Measurements from ENCODE around the gene CLMP.
A peak's percentile ranks its signal among the peaks of the same experiment; 100 is the strongest.

The CLMP gene

GRCh38 chr11:123163621-123164020 lies 31.4 kb downstream of the CLMP start:
- Histone ChIP-seq H3K23ac (ENCODE audit: low read length) (no peak overlapping the region), H3K36me3 (ENCODE audit: control insufficient read depth in 1 of 2, insufficient read depth in 2 of 2, low read length in 2 of 2) (peaks cover 0 to 1% of the 10 kb centered on the region in 2 experiments), H3K79me2 (ENCODE audit: control insufficient read depth, insufficient read depth, low read length, poor library complexity) (peaks cover 2% of the 10 kb centered on the region), H4K8ac (ENCODE audit: low read depth, low read length) (no peak overlapping the region), H2AFZ (ENCODE audit: insufficient read depth, low read length, poor library complexity) (no peak overlapping the region), H3K4ac (ENCODE audit: low read depth, low read length) (peak overlapping the region; percentile 52), H4K91ac (ENCODE audit: low read depth, low read length) (no peak overlapping the region), H3K9me3 (ENCODE audit: insufficient read depth, low read depth, low read length) (no peaks in the 10 kb centered on the region), H3K14ac (ENCODE audit: low read length) (no peak overlapping the region), H3K4me3 (ENCODE audit: low read depth, low read length) (no peak overlapping the region), H4K12ac (ENCODE audit: low read depth, low read length) (no peak overlapping the region), H3K27ac (ENCODE audit: low read depth, low read length) (no peak overlapping the region), H3K27me3 (ENCODE audit: insufficient read depth, low read length) (no peaks in the 10 kb centered on the region), H2BK12ac (ENCODE audit: low read length) (no peak overlapping the region), H3K4me1 (ENCODE audit: control insufficient read depth in 1 of 2, insufficient read depth in 2 of 2, low read length in 2 of 2) (peaks cover 9% of the 10 kb centered on the region in 2 experiments), H3K18ac (ENCODE audit: low read length) (no peak overlapping the region), H3K79me1 (ENCODE audit: low read length) (peaks cover 2% of the 10 kb centered on the region), H3K9ac (ENCODE audit: low read length) (no peak overlapping the region), H2BK120ac (ENCODE audit: insufficient read depth, low read length, poor library complexity) (no peak overlapping the region), H2AK5ac (ENCODE audit: low read length) (no peak overlapping the region), H3K4me2 (ENCODE audit: low read length) (no peak overlapping the region), H2BK5ac (ENCODE audit: low read depth, low read length, poor library complexity) (no peak overlapping the region)
- no peak for DNase-seq
- WGBS (ENCODE audit: extremely low coverage, insufficient coverage, insufficient read length), result no CpG with 5 or more reads among the region's 4 CpGs

GRCh38 chr11:123161376-123162030 lies 33.5 kb downstream of the CLMP start:
- Histone ChIP-seq H2AFZ (ENCODE audit: insufficient read depth, low read length, poor library complexity) (peak overlapping the region; percentile 8), H4K12ac (ENCODE audit: low read depth, low read length) (no peak overlapping the region), H3K9ac (ENCODE audit: low read length) (no peak overlapping the region), H3K79me2 (ENCODE audit: control insufficient read depth, insufficient read depth, low read length, poor library complexity) (peaks cover 2% of the 10 kb centered on the region), H3K9me3 (ENCODE audit: insufficient read depth, low read depth, low read length) (no peaks in the 10 kb centered on the region), H3K23ac (ENCODE audit: low read length) (no peak overlapping the region), H3K27me3 (ENCODE audit: insufficient read depth, low read length) (no peaks in the 10 kb centered on the region), H3K4me1 (ENCODE audit: control insufficient read depth in 1 of 2, insufficient read depth in 2 of 2, low read length in 2 of 2) (peaks cover 6 to 9% of the 10 kb centered on the region in 2 experiments), H2BK120ac (ENCODE audit: insufficient read depth, low read length, poor library complexity) (no peak overlapping the region), H2BK12ac (ENCODE audit: low read length) (no peak overlapping the region), H3K14ac (ENCODE audit: low read length) (no peak overlapping the region), H3K4ac (ENCODE audit: low read depth, low read length) (no peak overlapping the region), H2BK5ac (ENCODE audit: low read depth, low read length, poor library complexity) (no peak overlapping the region), H4K8ac (ENCODE audit: low read depth, low read length) (no peak overlapping the region), H4K91ac (ENCODE audit: low read depth, low read length) (no peak overlapping the region), H3K36me3 (ENCODE audit: control insufficient read depth in 1 of 2, insufficient read depth in 2 of 2, low read length in 2 of 2) (peaks cover 0 to 1% of the 10 kb centered on the region in 2 experiments), H3K18ac (ENCODE audit: low read length) (no peak overlapping the region), H3K4me2 (ENCODE audit: low read length) (no peak overlapping the region), H3K27ac (ENCODE audit: low read depth, low read length) (no peak overlapping the region), H3K4me3 (ENCODE audit: low read depth, low read length) (no peak overlapping the region), H2AK5ac (ENCODE audit: low read length) (no peak overlapping the region), H3K79me1 (ENCODE audit: low read length) (peaks cover 2% of the 10 kb centered on the region)
- DNase-seq, result no peak
- no CpG with 5 or more reads among the region's 8 CpGs for WGBS (ENCODE audit: extremely low coverage, insufficient coverage, insufficient read length)

GRCh38 chr11:123159183-123159857 lies 35.7 kb downstream of the CLMP start:
- Histone ChIP-seq H3K14ac (ENCODE audit: low read length) (no peak overlapping the region), H2BK12ac (ENCODE audit: low read length) (no peak overlapping the region), H4K8ac (ENCODE audit: low read depth, low read length) (no peak overlapping the region), H4K12ac (ENCODE audit: low read depth, low read length) (no peak overlapping the region), H3K36me3 (ENCODE audit: control insufficient read depth in 1 of 2, insufficient read depth in 2 of 2, low read length in 2 of 2) (no peaks in the 10 kb centered on the region), H3K79me1 (ENCODE audit: low read length) (no peaks in the 10 kb centered on the region), H3K4ac (ENCODE audit: low read depth, low read length) (no peak overlapping the region), H3K23ac (ENCODE audit: low read length) (no peak overlapping the region), H3K9me3 (ENCODE audit: insufficient read depth, low read depth, low read length) (no peaks in the 10 kb centered on the region), H2AK5ac (ENCODE audit: low read length) (no peak overlapping the region), H2BK120ac (ENCODE audit: insufficient read depth, low read length, poor library complexity) (no peak overlapping the region), H2AFZ (ENCODE audit: insufficient read depth, low read length, poor library complexity) (no peak overlapping the region), H3K18ac (ENCODE audit: low read length) (no peak overlapping the region), H3K9ac (ENCODE audit: low read length) (no peak overlapping the region), H3K4me2 (ENCODE audit: low read length) (no peak overlapping the region), H3K79me2 (ENCODE audit: control insufficient read depth, insufficient read depth, low read length, poor library complexity) (no peaks in the 10 kb centered on the region), H4K91ac (ENCODE audit: low read depth, low read length) (no peak overlapping the region), H3K27ac (ENCODE audit: low read depth, low read length) (no peak overlapping the region), H3K4me1 (ENCODE audit: control insufficient read depth in 1 of 2, insufficient read depth in 2 of 2, low read length in 2 of 2) (no peaks in the 10 kb centered on the region), H3K4me3 (ENCODE audit: low read depth, low read length) (no peak overlapping the region), H3K27me3 (ENCODE audit: insufficient read depth, low read length) (no peaks in the 10 kb centered on the region), H2BK5ac (ENCODE audit: low read depth, low read length, poor library complexity) (no peak overlapping the region)
- DNase-seq, result no peak
- WGBS (ENCODE audit: extremely low coverage, insufficient coverage, insufficient read length), result no CpG with 5 or more reads among the region's 10 CpGs

GRCh38 chr11:123158033-123159003 lies 36.7 kb downstream of the CLMP start:
- H3K4me1 ChIP-seq (ENCODE audit: control insufficient read depth in 1 of 2, insufficient read depth in 2 of 2, low read length in 2 of 2), result no peaks in the 10 kb centered on the region
- H2BK12ac ChIP-seq (ENCODE audit: low read length), result no peak overlapping the region
- no peak overlapping the region for H2AK5ac ChIP-seq (ENCODE audit: low read length)
- no peak overlapping the region for H3K4me2 ChIP-seq (ENCODE audit: low read length)
- H3K79me1 ChIP-seq (ENCODE audit: low read length), result no peaks in the 10 kb centered on the region
- no peak overlapping the region for H3K9ac ChIP-seq (ENCODE audit: low read length)
- no peak overlapping the region for H2BK5ac ChIP-seq (ENCODE audit: low read depth, low read length, poor library complexity)
- no peak overlapping the region for H3K14ac ChIP-seq (ENCODE audit: low read length)
- no peaks in the 10 kb centered on the region for H3K9me3 ChIP-seq (ENCODE audit: insufficient read depth, low read depth, low read length)
- H3K23ac ChIP-seq (ENCODE audit: low read length), result no peak overlapping the region
- H2AFZ ChIP-seq (ENCODE audit: insufficient read depth, low read length, poor library complexity), result no peak overlapping the region
- H3K79me2 ChIP-seq (ENCODE audit: control insufficient read depth, insufficient read depth, low read length, poor library complexity), result no peaks in the 10 kb centered on the region
- no peaks in the 10 kb centered on the region for H3K27me3 ChIP-seq (ENCODE audit: insufficient read depth, low read length)
- no peaks in the 10 kb centered on the region for H3K36me3 ChIP-seq (ENCODE audit: control insufficient read depth in 1 of 2, insufficient read depth in 2 of 2, low read length in 2 of 2)
- no CpG with 5 or more reads among the region's 11 CpGs for WGBS (ENCODE audit: extremely low coverage, insufficient coverage, insufficient read length)
- no peak overlapping the region for H3K4me3 ChIP-seq (ENCODE audit: low read depth, low read length)
- no peak overlapping the region for H4K8ac ChIP-seq (ENCODE audit: low read depth, low read length)
- H3K18ac ChIP-seq (ENCODE audit: low read length), result no peak overlapping the region
- no peak for DNase-seq
- no peak overlapping the region for H3K27ac ChIP-seq (ENCODE audit: low read depth, low read length)
- no peak overlapping the region for H4K91ac ChIP-seq (ENCODE audit: low read depth, low read length)
- no peak overlapping the region for H4K12ac ChIP-seq (ENCODE audit: low read depth, low read length)
- no peak overlapping the region for H2BK120ac ChIP-seq (ENCODE audit: insufficient read depth, low read length, poor library complexity)
- no peak overlapping the region for H3K4ac ChIP-seq (ENCODE audit: low read depth, low read length)
